GM19099 (cell line): ENCODE data around the gene FBXL22.

Experiments used
- POLR2A ChIP-seq: IDR thresholded peaks from 3 replicates; pipeline ENCODE4 v1.6.1; 2011; ENCODE audit warnings: low read depth; ENCODE audit not compliant: insufficient read length; ENCODE audit errors: extremely low read depth

FBXL22 gene

GRCh38 chr15:63576441-63576840 lies 20.7 kb upstream of the FBXL22 start:
- no peak for TF ChIP-seq POLR2A

DNA sequence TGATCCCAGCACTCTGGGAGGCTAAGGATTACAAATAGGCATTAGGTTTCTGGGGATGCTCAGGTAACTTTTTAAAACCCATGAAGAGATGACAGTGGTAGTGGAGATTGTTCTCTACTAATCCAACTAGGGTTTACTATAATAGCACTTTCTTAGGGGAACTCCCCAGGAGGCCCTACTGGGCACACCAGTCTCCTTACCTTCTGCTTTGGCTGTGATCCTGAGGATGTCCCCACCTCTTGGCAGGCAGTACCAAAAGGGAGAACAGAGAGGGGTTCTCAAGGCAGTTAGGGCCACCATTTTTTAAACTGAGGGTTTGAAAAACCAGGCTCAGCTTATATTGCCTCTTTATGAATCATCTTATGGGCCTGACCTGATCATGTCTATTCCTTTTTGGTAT lies 15.0 kb upstream of the FBXL22 start:
- TF ChIP-seq POLR2A = no peak

DNA sequence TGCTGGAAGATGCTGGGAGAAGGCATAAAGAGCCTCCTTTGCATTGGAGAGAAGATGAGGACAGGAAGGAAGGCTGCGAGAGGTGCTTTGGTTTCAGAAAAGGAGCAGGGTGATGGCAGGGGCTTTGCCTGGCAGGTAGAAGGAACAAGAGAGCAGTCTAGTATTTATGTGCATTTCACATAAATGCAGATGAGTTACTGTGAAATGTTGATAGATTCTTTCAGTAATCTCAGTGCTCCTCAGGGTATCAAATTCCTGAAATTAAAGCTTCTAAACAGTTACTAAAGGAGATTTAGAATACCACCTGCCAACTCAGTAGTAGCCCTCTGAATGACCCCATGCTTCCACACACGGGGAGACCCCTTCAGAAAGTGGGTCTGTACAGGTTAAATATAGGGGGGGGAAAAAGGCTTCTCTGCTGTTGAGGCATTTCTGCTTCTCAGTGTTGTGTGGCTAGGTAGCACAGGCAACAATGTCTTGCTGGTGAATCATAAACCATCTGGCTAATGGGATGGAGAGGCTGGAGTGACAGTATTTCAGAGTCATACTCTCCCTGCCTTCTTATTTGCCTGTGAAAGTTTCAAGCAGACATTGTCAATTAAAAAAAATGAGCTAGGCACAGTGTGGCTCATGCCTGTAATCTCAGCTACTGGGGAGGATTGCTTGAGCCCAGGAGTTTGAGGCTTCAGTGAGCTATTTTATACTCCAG lies 14.3 kb upstream of the FBXL22 start:
- TF ChIP-seq POLR2A = no peak

- no peak for TF ChIP-seq POLR2A
Measured at GRCh38 chr15:63586790-63587189, 10.4 kb upstream of the FBXL22 start.

DNA sequence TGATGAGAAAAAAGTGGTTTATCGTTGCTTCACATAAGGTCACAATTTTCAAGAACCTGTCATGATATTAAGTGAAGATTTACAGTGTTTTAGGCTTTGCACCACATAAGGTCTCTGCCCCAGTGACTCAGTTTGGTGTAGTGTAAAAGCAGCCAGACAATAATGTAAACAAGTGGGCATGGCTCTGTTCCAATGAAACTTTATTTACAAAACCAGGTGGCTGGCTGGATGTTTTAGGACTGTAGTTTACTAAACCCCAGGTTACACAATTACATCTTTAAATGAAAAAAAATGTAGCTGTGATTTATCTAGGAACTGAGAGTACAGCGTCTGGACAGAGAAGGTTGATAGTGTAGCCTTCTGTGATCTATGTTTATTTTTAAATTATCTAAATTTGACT lies 9.7 kb upstream of the FBXL22 start:
- no peak for TF ChIP-seq POLR2A

- TF ChIP-seq POLR2A = no peak
Measured at GRCh38 chr15:63588826-63589225, 8.4 kb upstream of the FBXL22 start.

DNA sequence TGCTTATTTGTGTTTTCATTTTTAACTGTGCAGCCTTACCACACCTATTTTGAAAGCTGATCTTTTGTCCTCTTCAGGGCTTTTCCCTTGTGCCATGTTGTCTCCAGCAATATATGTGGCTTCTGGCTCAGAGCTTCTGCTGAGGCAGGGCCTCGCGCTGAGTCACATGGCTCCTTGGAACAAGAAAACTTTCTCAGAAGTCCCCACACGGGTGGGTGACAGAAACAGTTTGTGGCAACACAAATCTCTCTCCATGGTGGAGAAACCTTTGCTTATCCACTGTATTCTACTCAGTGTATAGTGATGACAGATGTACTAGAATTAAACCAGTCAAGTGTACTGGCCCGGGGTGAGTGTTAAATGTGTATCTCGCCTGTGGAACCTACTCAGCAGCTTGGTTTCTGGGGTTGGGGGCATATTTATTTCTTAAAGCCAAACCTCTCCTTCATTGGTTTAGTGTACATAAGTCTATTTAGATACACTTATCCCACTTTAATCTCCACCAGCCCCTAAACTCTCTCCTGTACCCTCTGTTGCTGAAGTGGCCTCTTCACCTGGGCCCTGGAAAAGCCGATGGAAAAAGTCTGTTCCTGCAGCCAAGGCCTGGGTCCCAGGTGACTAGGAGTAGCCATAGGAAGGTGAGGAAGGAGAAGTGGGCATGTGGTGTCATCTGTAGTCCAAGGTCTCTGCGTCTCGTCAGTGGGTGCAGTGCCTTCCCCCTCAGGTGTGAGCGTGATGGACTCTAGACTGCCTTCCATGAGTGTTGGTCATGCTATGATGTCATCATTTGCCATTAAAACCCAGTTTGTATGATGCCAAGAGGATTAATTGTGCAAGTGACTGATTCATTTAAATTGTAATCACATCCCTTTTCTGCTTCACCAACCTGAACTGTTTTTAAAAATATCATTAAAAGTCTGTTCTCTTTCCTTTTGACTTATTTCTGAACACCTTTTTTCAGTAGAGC lies 3.2 kb upstream of the FBXL22 start:
- no peak for TF ChIP-seq POLR2A

DNA sequence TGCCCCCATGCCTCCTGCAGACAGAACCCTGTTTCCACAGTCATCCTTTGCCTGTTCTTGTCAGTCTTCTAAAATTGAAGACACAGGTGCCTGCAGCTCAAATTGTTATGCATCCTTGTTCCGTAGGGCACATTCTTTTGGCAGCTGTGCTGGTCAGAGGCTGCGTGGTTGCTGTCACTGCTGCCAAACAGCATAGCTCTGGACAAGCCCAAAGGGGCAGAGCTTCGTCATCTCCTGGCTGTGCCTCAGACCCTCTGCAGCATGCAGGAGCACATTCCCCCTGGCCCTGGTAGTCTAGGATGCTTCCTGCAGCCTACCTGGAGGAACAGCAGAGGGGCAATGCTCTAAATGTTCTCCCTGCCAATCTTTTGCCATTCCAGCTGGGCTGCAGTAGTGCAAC lies 2.1 kb upstream of the FBXL22 start:
- TF ChIP-seq POLR2A = no peak

GRCh38 chr15:63595688-63596087 lies 1.5 kb upstream of the FBXL22 start:
- TF ChIP-seq POLR2A = no peak

- no peak for TF ChIP-seq POLR2A
Measured at GRCh38 chr15:63596676-63597037, 530 bp upstream of the FBXL22 start.

GRCh38 chr15:63597821-63598220 lies 634 bp downstream of the FBXL22 start:
- TF ChIP-seq POLR2A = no peak

DNA sequence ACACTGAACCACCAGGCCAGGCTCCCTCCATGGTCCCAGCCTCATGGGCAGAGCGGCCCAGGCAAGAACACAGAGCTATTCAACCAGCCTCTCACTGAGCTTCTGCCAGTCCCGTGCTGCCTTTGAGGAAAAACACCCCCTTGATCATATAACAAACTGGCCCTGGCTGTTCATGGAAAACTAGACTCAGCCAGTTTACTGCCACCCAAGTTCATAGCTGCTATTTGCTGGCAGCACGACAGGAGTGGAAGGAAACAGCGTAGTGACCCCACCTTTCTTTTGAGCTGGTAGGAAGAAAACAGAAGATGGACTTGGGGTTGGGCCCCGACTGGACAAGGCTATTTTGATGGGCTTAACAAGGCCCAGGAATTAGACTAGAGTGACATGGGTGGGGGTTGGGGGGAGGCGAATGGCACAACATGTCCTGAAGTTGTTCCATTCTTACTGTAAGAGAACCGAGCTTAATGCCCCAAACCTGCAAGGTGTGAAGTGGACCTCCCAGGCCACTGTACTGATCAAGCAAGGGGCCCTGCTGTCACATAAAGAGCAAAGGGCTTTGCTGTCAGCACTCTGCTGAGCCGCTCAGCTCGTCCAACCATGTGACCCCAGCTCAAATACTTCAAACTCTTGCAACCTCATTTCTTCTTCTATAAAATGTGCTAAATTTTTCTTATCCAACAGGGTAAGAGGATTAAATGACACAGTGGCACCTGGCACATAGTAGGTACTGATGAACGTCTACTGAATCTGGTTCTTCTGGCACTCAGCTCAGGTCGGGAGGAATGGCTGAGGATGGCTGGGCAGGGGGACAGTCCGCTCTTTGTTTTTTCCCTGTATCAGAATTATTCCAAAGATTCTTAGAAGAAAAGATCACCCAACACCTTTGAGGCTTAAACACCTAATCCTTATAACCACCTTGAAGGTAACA lies 1.6 kb downstream of the FBXL22 start:
- TF ChIP-seq POLR2A = no peak

GRCh38 chr15:63599401-63600000 lies 2.3 kb downstream of the FBXL22 start:
- no peak for TF ChIP-seq POLR2A

DNA sequence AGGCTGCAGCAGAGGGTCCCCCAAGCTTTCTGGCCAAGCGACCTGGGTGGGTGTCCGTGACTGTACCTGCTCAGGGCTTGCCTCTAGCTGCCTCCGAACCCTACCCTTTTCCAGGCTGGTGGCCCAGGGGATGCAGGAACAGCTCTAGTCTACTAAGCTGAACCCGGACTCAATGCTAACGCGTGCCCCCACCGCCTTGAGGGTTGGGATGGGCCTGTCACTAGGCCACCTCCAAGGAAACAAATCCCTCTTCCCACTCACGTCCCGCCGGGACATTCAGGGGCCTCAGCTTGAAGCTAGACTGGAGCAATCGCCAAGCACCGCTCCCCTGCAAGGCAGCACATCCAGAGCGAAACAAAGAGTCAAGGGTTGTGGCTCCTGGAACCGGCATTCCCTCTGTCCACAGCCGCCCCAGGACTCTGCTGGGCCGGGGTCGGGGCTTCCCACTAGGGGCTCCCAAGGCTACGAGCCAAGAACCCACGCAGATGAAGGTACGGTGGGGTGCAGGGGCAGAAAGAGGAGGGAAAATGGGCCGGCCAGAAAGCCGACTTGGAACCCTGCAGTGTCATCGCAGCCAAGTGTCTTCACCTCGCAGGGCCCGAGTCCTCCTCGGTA lies 2.9 kb downstream of the FBXL22 start:
- TF ChIP-seq POLR2A = no peak
